HL-60/S4 treated with phorbol 12-myristate 13-acetate at 8.2 ng/mL for 4 days and 3 days (cell line): ENCODE results near the gene KLKB1.

Experiments
- in situ Hi-C: fragments of 300-500 bp; cut with MboI; formaldehyde crosslinking; loops from 2 replicates; pipeline ENCODE4 v1.15.0; 2022; ENCODE audit warnings: low sequenced_read_pairs

Gene KLKB1

GRCh38 chr4:186227221-186227620 is at the start of gene KLKB1:
KLKB1 (plus strand) TSS chr4:186227507; CDS start chr4:186228196, 689 bp downstream.
- in situ Hi-C loops = no loop called here

- in situ Hi-C loops = no loop called here
These were observed 39.2 kb upstream of the KLKB1 start for GRCh38 chr4:186188107-186188506.

- in situ Hi-C loops = no loop called here
These were observed 37.7 kb upstream of the KLKB1 start for GRCh38 chr4:186189656-186190055.

GRCh38 chr4:186190581-186191199 is 36.6 kb upstream of the KLKB1 start:
- in situ Hi-C loops = no loop called here

GRCh38 chr4:186191200-186192065 is 35.9 kb upstream of the KLKB1 start, which contains the start of gene CYP4V2:
CYP4V2 (plus strand) TSS chr4:186191567; CDS start chr4:186191824, 257 bp downstream.
- in situ Hi-C loops = no loop called here

GRCh38 chr4:186192066-186192612 is 35.2 kb upstream of the KLKB1 start:
- in situ Hi-C loops = no loop called here

- in situ Hi-C loops = no loop called here
These were observed 33.5 kb upstream of the KLKB1 start for GRCh38 chr4:186193851-186194250.

GRCh38 chr4:186196063-186196462 is 31.2 kb upstream of the KLKB1 start:
- in situ Hi-C loops = no loop called here

- in situ Hi-C loops = no loop called here
These were observed 26.8 kb upstream of the KLKB1 start for GRCh38 chr4:186200516-186200915.

GRCh38 chr4:186201010-186201409 is 26.3 kb upstream of the KLKB1 start:
- in situ Hi-C loops = no loop called here

- in situ Hi-C loops = no loop called here
These were observed 25.6 kb upstream of the KLKB1 start for GRCh38 chr4:186201535-186202230.

- in situ Hi-C loops = no loop called here
These were observed 24.7 kb upstream of the KLKB1 start for GRCh38 chr4:186202490-186203140.

- in situ Hi-C loops = no loop called here
These were observed 23.9 kb upstream of the KLKB1 start for GRCh38 chr4:186203406-186203805.

- in situ Hi-C loops = no loop called here
These were observed 23.2 kb upstream of the KLKB1 start for GRCh38 chr4:186204103-186204559.

- in situ Hi-C loops = no loop called here
These were observed 22.6 kb upstream of the KLKB1 start for GRCh38 chr4:186204686-186205085.

- in situ Hi-C loops = no loop called here
These were observed 22.2 kb upstream of the KLKB1 start for GRCh38 chr4:186205156-186205555.

GRCh38 chr4:186216465-186217024 is 10.8 kb upstream of the KLKB1 start:
- in situ Hi-C loops = no loop called here

- in situ Hi-C loops = no loop called here
These were observed 9.5 kb upstream of the KLKB1 start for GRCh38 chr4:186217733-186218293.

GRCh38 chr4:186221624-186222023 is 5.7 kb upstream of the KLKB1 start:
- in situ Hi-C loops = no loop called here

- in situ Hi-C loops = no loop called here
These were observed 1.5 kb upstream of the KLKB1 start for GRCh38 chr4:186225848-186226247.
